Endothelial cell of umbilical vein (primary cell): ENCODE data around the gene VSIG4. TPM values are rescaled to one million over a fixed set of nuclear protein-coding genes. Genes with fewer than 3 reads are reported as not detected.
"Not testable (repeated sequence)": the region's sequence is repeated elsewhere in the genome, so short reads cannot be mapped to it uniquely, and the experiment has no call there.

Experiments used
- BruUV-seq: library from RNA; stranded (reverse); fragments of 400-500 nt; replicated peaks from 2 replicates; lab custom pipeline; 2021; lab: Mats Ljungman, UMichigan
- CTCF ChIA-PET: fragments of 300-600, 350-600 bp; sonication (Branson Sonifier 250); formaldehyde crosslinking; loops from one replicate; lab custom pipeline; 2021; ENCODE audit warnings: antibody characterized with exemption, inconsistent platforms; lab: Charles Lee
- POLR2A ChIA-PET: fragments of 300-600, 350-600 bp; sonication (Branson Sonifier 250); formaldehyde crosslinking; loops from one replicate; lab custom pipeline; 2021; ENCODE audit warnings: antibody characterized with exemption, inconsistent platforms; lab: Charles Lee
- DNase-seq: peaks from one replicate; pipeline ENCODE4 v3.0.0-alpha.2; 2011; ENCODE audit warnings: low read depth, low spot score
- FAIRE-seq: peaks from 2 replicates; lab custom pipeline; 2011; peaks lifted over from hg19 to GRCh38; lab: Jason Lieb, UNC
- H2AFZ ChIP-seq: 2 replicates; pipeline ENCODE4 v1.6.0; 2012; ENCODE audit warnings: low read depth, low read length, control low read depth, inconsistent platforms
- H3K27ac ChIP-seq: 2 replicates; pipeline ENCODE4 v1.5.1; 2011; ENCODE audit warnings: low read depth, mild to moderate bottlenecking, control low read depth, low read length, moderate library complexity; ENCODE audit not compliant: insufficient read depth
- H3K27me3 ChIP-seq, 2 experiments: 2 replicates each; pipeline versions ENCODE4 v1.6.0 to v1.6.1; 2011; ENCODE audit warnings: low read length in 2 of 2, mixed read lengths in 1 of 2; ENCODE audit not compliant: control insufficient read depth in 2 of 2, insufficient read depth in 2 of 2
- H3K36me3 ChIP-seq, 2 experiments: 2 replicates in 1 of 2; 3 replicates in 1 of 2; pipeline ENCODE4 v1.5.1; 2011; ENCODE audit warnings: low read length in 2 of 2, mild to moderate bottlenecking in 1 of 2, moderate library complexity in 1 of 2; ENCODE audit not compliant: control insufficient read depth in 2 of 2, insufficient read depth in 2 of 2; ENCODE audit errors: extremely low read depth in 1 of 2
- H3K4me1 ChIP-seq: 3 replicates; pipeline ENCODE4 v1.5.1; 2011; ENCODE audit warnings: mild to moderate bottlenecking, low read length; ENCODE audit not compliant: control insufficient read depth, insufficient read depth; ENCODE audit errors: extremely low read depth
- H3K4me2 ChIP-seq: 2 replicates; pipeline ENCODE4 v1.6.1; 2011; ENCODE audit warnings: low read length, control low read depth, mixed read lengths; ENCODE audit not compliant: insufficient read depth
- H3K4me3 ChIP-seq, 3 experiments: fragments of 200-600 bp in 1 of 3; sonication (generic), shearing (Covaris generic) in 1 of 3; replicated peaks in 1 of 3; 2 replicates each; pipeline ENCODE4 v1.5.1; 2011 to 2016; ENCODE audit warnings: control low read depth in 3 of 3, low read length in 3 of 3, mild to moderate bottlenecking in 2 of 3, inconsistent platforms in 1 of 3, low read depth in 1 of 3, moderate library complexity in 1 of 3; ENCODE audit not compliant: insufficient read depth in 1 of 3
- H3K79me2 ChIP-seq: 2 replicates; pipeline ENCODE4 v1.6.0; 2012; ENCODE audit warnings: low read length, inconsistent platforms; ENCODE audit not compliant: control insufficient read depth, insufficient read depth
- H3K9ac ChIP-seq: replicated peaks from 2 replicates; pipeline ENCODE3; 2011; ENCODE audit warnings: low read length, control low read depth; ENCODE audit not compliant: insufficient read depth; ENCODE audit errors: extremely low read depth
- H3K9me1 ChIP-seq: replicated peaks from 3 replicates; pipeline ENCODE4 v1.6.0; 2011; ENCODE audit warnings: mild to moderate bottlenecking, low read length; ENCODE audit not compliant: control insufficient read depth, insufficient read depth; ENCODE audit errors: extremely low read depth
- H3K9me3 ChIP-seq: replicated peaks from 2 replicates; pipeline ENCODE4 v1.5.1; 2012; ENCODE audit warnings: low read length, inconsistent platforms; ENCODE audit not compliant: control insufficient read depth, insufficient read depth
- H4K20me1 ChIP-seq: replicated peaks from 2 replicates; pipeline ENCODE3; 2011; ENCODE audit warnings: mild to moderate bottlenecking, low read length; ENCODE audit not compliant: control insufficient read depth, insufficient read depth; ENCODE audit errors: extremely low read depth
- EZH2 ChIP-seq: IDR thresholded peaks from 2 replicates; pipeline ENCODE4 v1.6.1; 2012; ENCODE audit warnings: borderline replicate concordance, low read depth, mild to moderate bottlenecking, moderate library complexity, low read length, inconsistent platforms; ENCODE audit not compliant: severe bottlenecking
- FOS ChIP-seq: IDR thresholded peaks from 2 replicates; pipeline ENCODE4 v1.6.1; 2011; ENCODE audit warnings: mild to moderate bottlenecking, low read length, moderate library complexity, borderline replicate concordance; ENCODE audit not compliant: insufficient read depth
- GATA2 ChIP-seq: IDR thresholded peaks from 2 replicates; pipeline ENCODE4 v1.7.0; 2011; ENCODE audit warnings: low read depth, mild to moderate bottlenecking, moderate library complexity, mixed read lengths, low read length; ENCODE audit not compliant: insufficient read length, insufficient read depth
- JUN ChIP-seq: IDR thresholded peaks from 2 replicates; pipeline ENCODE4 v1.6.1; 2011; ENCODE audit warnings: borderline replicate concordance, low read depth; ENCODE audit not compliant: insufficient read length, insufficient read depth
- MYC ChIP-seq: IDR thresholded peaks from one replicate; pipeline ENCODE4 v1.6.1; 2011; ENCODE audit warnings: mild to moderate bottlenecking, low read depth, low read length
- POLR2A ChIP-seq: IDR thresholded peaks from 2 replicates; pipeline ENCODE4 v1.6.1; 2012; ENCODE audit warnings: low read depth, mild to moderate bottlenecking, control low read depth, low read length
- POLR2AphosphoS5 ChIP-seq: IDR thresholded peaks from 2 replicates; pipeline ENCODE4 v1.6.1; 2012; ENCODE audit warnings: low read depth, mild to moderate bottlenecking, control low read depth, low read length, moderate library complexity; ENCODE audit not compliant: insufficient read depth
- dilution Hi-C: fragments of 300-500 bp; cut with MboI; formaldehyde crosslinking; loops from one replicate; pipeline ENCODE4 v1.15.0; 2019; ENCODE audit warnings: low sequenced_read_pairs; ENCODE audit not compliant: extremely low pct_ligation_motif_present
- intact Hi-C: fragments of 100-400 bp; cut with micrococcal nuclease; formaldehyde crosslinking; loops from one replicate; pipeline ENCODE4 v1.10.0; 2022
- polyA plus RNA-seq, 4 experiments: library from polyadenylated mRNA; depleted of rRNA in 3 of 4; stranded (reverse) in 3 of 4; unstranded in 1 of 4; fragments of >200 nt; gene quantifications; 2 replicates each; pipeline versions ENCODE4 v1.2.1 to v1.2.3, GENCODE V29; 2011 to 2012; ENCODE audit warnings: missing spikeins in 1 of 4
- total RNA-seq: library from RNA; stranded (reverse); gene quantifications from 2 replicates; pipeline ENCODE4 v1.2.3, GENCODE V29; 2021
- TF ChIP-seq, protein P1 (sequence below), 2 donors: IDR thresholded peaks; 1 replicate in 1 of 2; 2 replicates in 1 of 2; pipeline ENCODE4 v1.5.1; 2011; ENCODE audit warnings: low read length in 2 of 2, mild to moderate bottlenecking in 2 of 2, moderate library complexity in 2 of 2, control low read depth in 1 of 2, inconsistent platforms in 1 of 2, low read depth in 1 of 2; ENCODE audit not compliant: insufficient read depth in 1 of 2; ENCODE audit errors: extremely low read depth in 1 of 2
- TF ChIP-seq, protein P2 (sequence below): IDR thresholded peaks from 2 replicates; pipeline ENCODE4 v1.6.1; 2011; ENCODE audit not compliant: insufficient read depth, insufficient read length

The VSIG4 gene
- total and polyA plus RNA-seq, 2 donors (not counting 3 experiments of a cell fraction or from before 2014, with no cell fraction given): not detected

DNA sequence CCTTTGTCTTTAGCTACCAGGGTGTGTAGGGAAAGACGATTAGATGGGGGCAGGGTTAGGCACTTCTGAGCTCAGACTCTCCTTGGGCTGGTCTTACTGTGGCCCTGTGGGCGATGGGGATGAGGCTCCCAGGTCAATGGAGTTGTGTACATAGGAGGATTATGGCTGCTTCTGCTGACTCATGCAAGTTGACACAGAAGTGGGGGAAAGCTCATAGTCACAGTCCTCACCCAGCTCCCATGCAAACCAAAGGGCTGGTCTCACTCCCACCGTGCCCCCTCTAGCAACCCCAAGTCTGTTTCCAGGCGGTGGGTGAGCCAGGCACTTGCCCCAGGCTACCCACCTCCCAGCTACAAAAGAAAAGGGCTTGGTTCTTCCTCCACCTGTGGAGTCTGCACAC lies 24.4 kb upstream of the VSIG4 start:
- Histone ChIP-seq H3K36me3 (no peaks in the 10 kb centered on the region), H3K27me3 (no peaks in the 10 kb centered on the region), H3K9me1 (no peaks in the 10 kb centered on the region), H3K9me3 (no peaks in the 10 kb centered on the region), H3K4me2 (no peak overlapping the region), H3K4me3 (no peak overlapping the region), H4K20me1 (no peaks in the 10 kb centered on the region), H3K27ac (no peak overlapping the region), H3K9ac (no peak overlapping the region), H3K4me1 (no peaks in the 10 kb centered on the region), H3K79me2 (no peaks in the 10 kb centered on the region), H2AFZ (no peak overlapping the region)
- intact Hi-C loops (no loop called here), dilution Hi-C loops (no loop called here)
- TF ChIP-seq MYC (no peak), EZH2 (no peak), FOS (no peak), POLR2AphosphoS5 (no peak), JUN (no peak), POLR2A (no peak), GATA2 (no peak)
- TF ChIP-seq, protein P1, sequence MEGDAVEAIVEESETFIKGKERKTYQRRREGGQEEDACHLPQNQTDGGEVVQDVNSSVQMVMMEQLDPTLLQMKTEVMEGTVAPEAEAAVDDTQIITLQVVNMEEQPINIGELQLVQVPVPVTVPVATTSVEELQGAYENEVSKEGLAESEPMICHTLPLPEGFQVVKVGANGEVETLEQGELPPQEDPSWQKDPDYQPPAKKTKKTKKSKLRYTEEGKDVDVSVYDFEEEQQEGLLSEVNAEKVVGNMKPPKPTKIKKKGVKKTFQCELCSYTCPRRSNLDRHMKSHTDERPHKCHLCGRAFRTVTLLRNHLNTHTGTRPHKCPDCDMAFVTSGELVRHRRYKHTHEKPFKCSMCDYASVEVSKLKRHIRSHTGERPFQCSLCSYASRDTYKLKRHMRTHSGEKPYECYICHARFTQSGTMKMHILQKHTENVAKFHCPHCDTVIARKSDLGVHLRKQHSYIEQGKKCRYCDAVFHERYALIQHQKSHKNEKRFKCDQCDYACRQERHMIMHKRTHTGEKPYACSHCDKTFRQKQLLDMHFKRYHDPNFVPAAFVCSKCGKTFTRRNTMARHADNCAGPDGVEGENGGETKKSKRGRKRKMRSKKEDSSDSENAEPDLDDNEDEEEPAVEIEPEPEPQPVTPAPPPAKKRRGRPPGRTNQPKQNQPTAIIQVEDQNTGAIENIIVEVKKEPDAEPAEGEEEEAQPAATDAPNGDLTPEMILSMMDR (IDR thresholded peaks at IDR 0.05; ENCODE audit: extremely low read depth in 1 of 2, insufficient read depth in 1 of 2, low read depth in 1 of 2, low read length in 2 of 2): no peak
- TF ChIP-seq, protein P2, sequence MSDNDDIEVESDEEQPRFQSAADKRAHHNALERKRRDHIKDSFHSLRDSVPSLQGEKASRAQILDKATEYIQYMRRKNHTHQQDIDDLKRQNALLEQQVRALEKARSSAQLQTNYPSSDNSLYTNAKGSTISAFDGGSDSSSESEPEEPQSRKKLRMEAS: no peak
- POLR2A ChIA-PET: no interaction called here
- no TSS peak for BruUV-seq
- DNase-seq (no peak), FAIRE-seq (no peak)
- CTCF ChIA-PET: no interaction called here

GRCh38 chrX:66057019-66057418 lies 17.1 kb upstream of the VSIG4 start:
- H3K9me3 ChIP-seq, dilution Hi-C loops, H3K36me3 ChIP-seq, H3K79me2 ChIP-seq, DNase-seq, H3K4me3 ChIP-seq, H3K4me1 ChIP-seq, H4K20me1 ChIP-seq, FAIRE-seq, H2AFZ ChIP-seq, POLR2A ChIA-PET, H3K9ac ChIP-seq, intact Hi-C loops, H3K9me1 ChIP-seq, H3K27me3 ChIP-seq, H3K27ac ChIP-seq, BruUV-seq, CTCF ChIA-PET, H3K4me2 ChIP-seq: not testable (repeated sequence)
